ENCODE results near the gene SCN2A.

Gene SCN2A

GRCh38 chr2:165237056-165237455 lies 2.2 kb upstream of the SCN2A start:
- no peaks in the 10 kb centered on the region for H4K20me1 ChIP-seq (ENCODE audit: insufficient read depth, low read length)
- TF ChIP-seq EZH2 (IDR thresholded peaks at IDR 0.05; ENCODE audit: borderline replicate concordance, low read length) (no peak), CTCF (IDR thresholded peaks at IDR 0.05; ENCODE audit: low read length) (no peak)
- H3K4me2 ChIP-seq (ENCODE audit: low read length), result no peak overlapping the region
- H2AFZ ChIP-seq (ENCODE audit: low read length), result no peak overlapping the region
- no peak overlapping the region for H3K4me3 ChIP-seq (ENCODE audit: low read depth, low read length, poor library complexity, severe bottlenecking)
- H3F3A ChIP-seq (ENCODE audit: insufficient read depth, low read length), result no peaks in the 10 kb centered on the region
- no peaks in the 10 kb centered on the region for H3K79me2 ChIP-seq (ENCODE audit: insufficient read depth, low read length)
- H3K27me3 ChIP-seq (ENCODE audit: insufficient read depth, low read length), result no peaks in the 10 kb centered on the region
- H3K27ac ChIP-seq (ENCODE audit: low read depth, low read length, poor library complexity, severe bottlenecking), result no peak overlapping the region
- no peak overlapping the region for H3K9ac ChIP-seq (ENCODE audit: low read length)
- H3K9me2 ChIP-seq (ENCODE audit: low read depth, low read length), result no peaks in the 10 kb centered on the region
- no peaks in the 10 kb centered on the region for H3K9me3 ChIP-seq (ENCODE audit: low read length)
- H3K36me3 ChIP-seq (ENCODE audit: insufficient read depth, low read length), result no peaks in the 10 kb centered on the region
- peaks cover 3% of the 10 kb centered on the region for H3K4me1 ChIP-seq (ENCODE audit: insufficient read depth, low read length, severe bottlenecking)

GRCh38 chr2:165238295-165238694 lies 919 bp upstream of the SCN2A start:
- Histone ChIP-seq H4K20me1 (ENCODE audit: insufficient read depth, low read length) (no peaks in the 10 kb centered on the region), H2AFZ (ENCODE audit: low read length) (no peak overlapping the region), H3K36me3 (ENCODE audit: insufficient read depth, low read length) (no peaks in the 10 kb centered on the region), H3K9me3 (ENCODE audit: low read length) (no peaks in the 10 kb centered on the region), H3K9me2 (ENCODE audit: low read depth, low read length) (no peaks in the 10 kb centered on the region), H3K79me2 (ENCODE audit: insufficient read depth, low read length) (no peaks in the 10 kb centered on the region), H3K9ac (ENCODE audit: low read length) (no peak overlapping the region), H3K4me1 (ENCODE audit: insufficient read depth, low read length, severe bottlenecking) (peaks cover 3% of the 10 kb centered on the region), H3K27ac (ENCODE audit: low read depth, low read length, poor library complexity, severe bottlenecking) (no peak overlapping the region), H3K27me3 (ENCODE audit: insufficient read depth, low read length) (no peaks in the 10 kb centered on the region), H3K4me3 (ENCODE audit: low read depth, low read length, poor library complexity, severe bottlenecking) (no peak overlapping the region), H3F3A (ENCODE audit: insufficient read depth, low read length) (no peaks in the 10 kb centered on the region), H3K4me2 (ENCODE audit: low read length) (no peak overlapping the region)
- no peak for TF ChIP-seq CTCF (IDR thresholded peaks at IDR 0.05; ENCODE audit: low read length)
- no peak for TF ChIP-seq EZH2 (IDR thresholded peaks at IDR 0.05; ENCODE audit: borderline replicate concordance, low read length)

GRCh38 chr2:165239856-165240515 lies 772 bp downstream of the SCN2A start:
- Histone ChIP-seq H3K27me3 (ENCODE audit: insufficient read depth, low read length) (no peaks in the 10 kb centered on the region), H3K36me3 (ENCODE audit: insufficient read depth, low read length) (no peaks in the 10 kb centered on the region), H3K27ac (ENCODE audit: low read depth, low read length, poor library complexity, severe bottlenecking) (no peak overlapping the region), H3K4me3 (ENCODE audit: low read depth, low read length, poor library complexity, severe bottlenecking) (no peak overlapping the region), H3F3A (ENCODE audit: insufficient read depth, low read length) (no peaks in the 10 kb centered on the region), H3K9ac (ENCODE audit: low read length) (no peak overlapping the region), H3K4me1 (ENCODE audit: insufficient read depth, low read length, severe bottlenecking) (peaks cover 3% of the 10 kb centered on the region), H3K9me2 (ENCODE audit: low read depth, low read length) (no peaks in the 10 kb centered on the region), H3K9me3 (ENCODE audit: low read length) (no peaks in the 10 kb centered on the region), H2AFZ (ENCODE audit: low read length) (no peak overlapping the region), H4K20me1 (ENCODE audit: insufficient read depth, low read length) (no peaks in the 10 kb centered on the region), H3K4me2 (ENCODE audit: low read length) (no peak overlapping the region), H3K79me2 (ENCODE audit: insufficient read depth, low read length) (no peaks in the 10 kb centered on the region)
- TF ChIP-seq EZH2 (IDR thresholded peaks at IDR 0.05; ENCODE audit: borderline replicate concordance, low read length) (no peak), CTCF (IDR thresholded peaks at IDR 0.05; ENCODE audit: low read length) (no peak)

Data from OCI-LY1 (cell line).